Endothelial cell (in vitro differentiated cells): ENCODE results near the gene TGFBR3. TPM values are rescaled to one million over a fixed set of nuclear protein-coding genes. Genes with fewer than 3 reads are reported as not detected.

ENCODE experiments used
- DNase-seq: peaks from one replicate; pipeline ENCODE4 v3.0.0; 2021; ENCODE audit warnings: low spot score
- H3K27ac Mint-ChIP-seq: one replicate; pipeline ENCODE4 v1.8.0; 2021; ENCODE audit warnings: mixed read lengths, inconsistent platforms; ENCODE audit not compliant: unreplicated experiment
- H3K27me3 Mint-ChIP-seq: one replicate; pipeline ENCODE4 v1.8.0; 2021; ENCODE audit warnings: mild to moderate bottlenecking, moderate library complexity, mixed read lengths, inconsistent platforms; ENCODE audit not compliant: unreplicated experiment
- H3K36me3 Mint-ChIP-seq: one replicate; pipeline ENCODE4 v1.8.0; 2021; ENCODE audit warnings: mild to moderate bottlenecking, low read depth, mixed read lengths, inconsistent platforms; ENCODE audit not compliant: unreplicated experiment
- H3K4me1 Mint-ChIP-seq: one replicate; pipeline ENCODE4 v1.8.0; 2021; ENCODE audit warnings: mild to moderate bottlenecking, mixed read lengths, inconsistent platforms; ENCODE audit not compliant: unreplicated experiment
- H3K4me3 Mint-ChIP-seq: one replicate; pipeline ENCODE4 v1.8.0; 2021; ENCODE audit warnings: mild to moderate bottlenecking, mixed read lengths, inconsistent platforms; ENCODE audit not compliant: unreplicated experiment
- H3K9me3 Mint-ChIP-seq: one replicate; pipeline ENCODE4 v1.8.0; 2021; ENCODE audit warnings: mixed read lengths, inconsistent platforms; ENCODE audit not compliant: unreplicated experiment
- total RNA-seq: library from RNA; stranded (reverse); fragmentation: NEBNext Ultra II Directional; extraction: Animal tissue kit (Norgen Biotek cat#: 25700); gene quantifications from one replicate; pipeline ENCODE4 v1.2.1, GENCODE V29; 2021; ENCODE audit not compliant: unreplicated experiment
- TF ChIP-seq, protein P1 (sequence below): fragments of 200-600 bp; sonication (generic); IDR thresholded peaks from one replicate; pipeline ENCODE4 v1.5.0; 2021; ENCODE audit warnings: antibody characterized with exemption; ENCODE audit not compliant: unreplicated experiment

The TGFBR3 gene
- total RNA-seq, 1 donor from 2014 or later: 39.2 TPM

DNA sequence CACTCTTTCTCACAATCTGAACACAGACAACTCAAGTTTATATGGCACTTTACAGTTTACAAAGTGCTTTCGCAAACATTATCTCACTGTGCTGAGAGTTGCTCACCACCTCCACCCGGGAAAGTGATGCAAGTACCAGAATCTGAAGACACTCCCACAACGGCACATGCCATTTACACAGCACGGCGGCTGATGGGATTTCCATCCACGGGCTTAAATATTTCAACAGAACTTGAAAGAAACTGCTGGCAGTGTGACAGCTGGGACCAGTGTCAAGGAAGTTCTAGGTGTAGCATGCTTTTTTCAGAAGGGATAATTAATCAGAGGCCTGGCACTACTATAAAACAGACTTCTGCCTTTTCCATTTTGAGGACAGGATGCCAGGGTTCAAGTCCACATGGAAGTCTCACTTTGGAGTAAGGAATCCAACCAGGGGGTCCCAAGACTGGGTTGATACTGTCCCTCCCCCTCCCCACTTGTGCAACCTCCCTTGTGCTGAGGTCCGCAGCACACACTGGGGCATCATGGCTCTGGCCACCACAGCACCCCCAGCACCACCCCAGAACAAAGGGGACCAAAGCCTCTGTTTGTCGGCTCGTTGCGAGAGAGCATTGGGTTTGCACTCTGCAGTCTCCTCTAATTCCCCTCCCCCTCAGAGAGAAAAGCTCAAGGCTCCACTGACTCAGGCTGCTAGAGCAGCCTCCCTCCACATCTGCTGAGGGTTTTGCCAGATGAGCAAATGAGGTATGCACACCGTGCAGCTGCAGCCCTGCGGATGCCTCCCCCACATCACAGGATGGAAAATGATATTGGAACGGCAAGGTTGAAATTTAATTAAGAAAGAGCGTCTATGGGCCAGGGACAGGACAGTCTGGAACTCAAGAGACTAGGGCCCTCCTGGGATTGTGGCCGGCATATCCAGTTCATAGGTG lies 154.9 kb downstream of the TGFBR3 start:
- Mint-ChIP-seq H3K4me1 (peaks cover 16% of the 10 kb centered on the region), H3K4me3 (no peak overlapping the region), H3K27me3 (peaks cover 6% of the 10 kb centered on the region), H3K9me3 (no peaks in the 10 kb centered on the region), H3K27ac (no peak overlapping the region), H3K36me3 (peaks cover 62% of the 10 kb centered on the region)
- TF ChIP-seq, protein P1, sequence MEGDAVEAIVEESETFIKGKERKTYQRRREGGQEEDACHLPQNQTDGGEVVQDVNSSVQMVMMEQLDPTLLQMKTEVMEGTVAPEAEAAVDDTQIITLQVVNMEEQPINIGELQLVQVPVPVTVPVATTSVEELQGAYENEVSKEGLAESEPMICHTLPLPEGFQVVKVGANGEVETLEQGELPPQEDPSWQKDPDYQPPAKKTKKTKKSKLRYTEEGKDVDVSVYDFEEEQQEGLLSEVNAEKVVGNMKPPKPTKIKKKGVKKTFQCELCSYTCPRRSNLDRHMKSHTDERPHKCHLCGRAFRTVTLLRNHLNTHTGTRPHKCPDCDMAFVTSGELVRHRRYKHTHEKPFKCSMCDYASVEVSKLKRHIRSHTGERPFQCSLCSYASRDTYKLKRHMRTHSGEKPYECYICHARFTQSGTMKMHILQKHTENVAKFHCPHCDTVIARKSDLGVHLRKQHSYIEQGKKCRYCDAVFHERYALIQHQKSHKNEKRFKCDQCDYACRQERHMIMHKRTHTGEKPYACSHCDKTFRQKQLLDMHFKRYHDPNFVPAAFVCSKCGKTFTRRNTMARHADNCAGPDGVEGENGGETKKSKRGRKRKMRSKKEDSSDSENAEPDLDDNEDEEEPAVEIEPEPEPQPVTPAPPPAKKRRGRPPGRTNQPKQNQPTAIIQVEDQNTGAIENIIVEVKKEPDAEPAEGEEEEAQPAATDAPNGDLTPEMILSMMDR: no peak
- DNase-seq: no peak

DNA sequence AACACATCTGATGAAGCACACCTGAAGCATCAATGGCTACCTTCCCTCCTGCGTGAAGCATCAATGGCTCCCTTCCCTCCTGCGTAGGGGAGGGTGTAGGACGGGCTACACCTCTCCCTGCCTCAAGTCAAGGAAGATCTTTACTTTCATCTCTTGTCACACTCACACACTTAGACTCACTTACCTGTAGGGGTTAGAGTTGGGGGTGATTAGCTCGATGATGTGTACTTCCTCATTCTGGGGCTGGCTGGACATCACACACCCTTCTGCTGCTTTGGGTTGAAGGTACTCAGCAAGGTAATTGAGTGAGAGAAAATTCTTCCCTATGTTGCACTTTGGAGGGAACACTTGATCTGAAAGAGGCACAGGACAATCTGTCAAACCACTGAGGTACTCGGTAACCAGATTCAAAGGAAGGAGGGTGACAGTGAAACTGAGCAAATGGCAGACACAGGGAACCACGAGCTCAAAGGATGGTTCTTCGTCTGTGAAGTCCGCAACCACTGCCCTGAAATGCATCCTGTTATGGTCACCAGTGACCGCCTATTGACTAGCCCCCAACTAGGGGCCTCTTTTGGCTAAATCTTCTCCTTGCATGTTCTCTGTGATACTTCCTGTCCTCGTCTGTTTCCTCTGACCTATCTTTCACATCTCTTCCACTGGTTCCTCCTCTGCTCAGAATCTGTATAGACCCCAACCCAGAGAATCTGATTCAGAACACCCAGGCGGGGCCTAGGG lies 156.2 kb downstream of the TGFBR3 start:
- Mint-ChIP-seq H3K4me1 (peaks cover 16% of the 10 kb centered on the region), H3K27ac (no peak overlapping the region)
- TF ChIP-seq, protein P1: no peak

DNA sequence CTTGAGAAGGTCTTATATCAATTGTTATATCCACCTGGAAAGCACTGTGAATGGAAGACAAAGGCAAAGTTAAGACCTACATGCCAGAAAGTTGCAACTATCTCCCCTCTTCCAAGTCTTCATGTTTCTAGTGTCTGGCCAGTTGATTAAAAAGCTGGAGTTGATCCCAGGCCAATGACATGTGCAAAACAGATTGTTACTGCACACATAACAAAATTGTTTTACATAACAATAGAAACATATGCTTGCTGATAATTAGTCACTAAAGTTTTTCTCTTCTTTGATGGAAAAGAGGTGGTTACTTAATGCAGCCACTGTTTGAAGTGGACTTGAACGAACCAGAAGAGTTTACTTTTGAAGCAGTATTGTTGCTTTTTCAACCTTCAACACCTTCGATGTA lies 158.2 kb downstream of the TGFBR3 start:
- H3K27ac Mint-ChIP-seq: no peak overlapping the region
- H3K4me3 Mint-ChIP-seq: no peak overlapping the region
- no peak for DNase-seq
- H3K9me3 Mint-ChIP-seq: no peaks in the 10 kb centered on the region
- TF ChIP-seq, protein P1: no peak
- peaks cover 15% of the 10 kb centered on the region for H3K4me1 Mint-ChIP-seq
- peaks cover 53% of the 10 kb centered on the region for H3K36me3 Mint-ChIP-seq
- peaks cover 4% of the 10 kb centered on the region for H3K27me3 Mint-ChIP-seq

More for the DNA sequence above, 156.2 kb downstream of the TGFBR3 start:
- no peak overlapping the region for H3K4me3 Mint-ChIP-seq
- no peak for DNase-seq
- H3K9me3 Mint-ChIP-seq: no peaks in the 10 kb centered on the region
- H3K27me3 Mint-ChIP-seq: peaks cover 6% of the 10 kb centered on the region
- peaks cover 69% of the 10 kb centered on the region for H3K36me3 Mint-ChIP-seq

DNA sequence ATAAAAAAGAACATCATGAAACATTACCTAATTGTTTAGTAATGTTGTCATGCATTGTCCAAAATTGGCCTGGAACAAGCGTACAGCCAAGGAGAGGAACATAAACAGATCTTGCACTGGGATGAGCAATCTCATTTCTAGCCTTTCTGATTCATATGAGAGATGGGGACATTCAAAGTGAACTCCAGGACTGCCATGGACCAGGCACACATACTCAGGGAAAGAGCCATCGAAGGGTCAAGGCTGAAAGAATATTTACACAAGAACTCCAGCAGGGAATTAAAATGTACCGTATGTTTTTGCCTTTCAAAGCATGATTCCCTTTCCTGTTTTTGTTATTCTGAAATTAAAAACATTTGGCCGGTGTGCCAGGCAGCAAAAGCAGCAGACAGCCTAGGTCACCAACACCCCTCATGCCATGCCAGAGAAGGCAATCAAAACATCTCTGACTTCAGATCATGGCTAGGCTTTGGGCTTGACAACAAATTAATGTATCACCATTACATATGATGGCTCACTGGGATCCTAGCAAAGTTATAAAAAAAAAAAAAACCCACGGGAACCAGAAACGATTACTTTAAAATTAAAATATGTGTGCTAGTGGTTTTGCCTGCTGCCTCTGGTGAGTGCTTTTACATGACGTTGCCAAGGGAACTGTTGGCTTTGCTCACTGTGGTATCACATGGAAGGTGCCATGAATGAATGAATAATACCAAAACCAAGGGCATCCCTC lies 159.8 kb downstream of the TGFBR3 start:
- H3K36me3 Mint-ChIP-seq: peaks cover 45% of the 10 kb centered on the region
- H3K9me3 Mint-ChIP-seq: no peaks in the 10 kb centered on the region
- H3K4me3 Mint-ChIP-seq: no peak overlapping the region
- DNase-seq: no peak
- TF ChIP-seq, protein P1: no peak
- no peak overlapping the region for H3K27ac Mint-ChIP-seq
- H3K4me1 Mint-ChIP-seq: peaks cover 13% of the 10 kb centered on the region
- peaks cover 4% of the 10 kb centered on the region for H3K27me3 Mint-ChIP-seq
